NCI-H1105 (cell line): ENCODE data around the gene ARHGEF25.
"Not testable (repeated sequence)": the region's sequence is repeated elsewhere in the genome, so short reads cannot be mapped to it uniquely, and the experiment has no call there.

Experiments used
- DNase-seq: peaks from one replicate; lab custom pipeline; 2025; lab: John Stamatoyannopoulos, UW

ARHGEF25 gene

GRCh38 chr12:57638096-57638495 is 26.9 kb downstream of the ARHGEF25 start:
- DNase-seq, result no peak

DNA sequence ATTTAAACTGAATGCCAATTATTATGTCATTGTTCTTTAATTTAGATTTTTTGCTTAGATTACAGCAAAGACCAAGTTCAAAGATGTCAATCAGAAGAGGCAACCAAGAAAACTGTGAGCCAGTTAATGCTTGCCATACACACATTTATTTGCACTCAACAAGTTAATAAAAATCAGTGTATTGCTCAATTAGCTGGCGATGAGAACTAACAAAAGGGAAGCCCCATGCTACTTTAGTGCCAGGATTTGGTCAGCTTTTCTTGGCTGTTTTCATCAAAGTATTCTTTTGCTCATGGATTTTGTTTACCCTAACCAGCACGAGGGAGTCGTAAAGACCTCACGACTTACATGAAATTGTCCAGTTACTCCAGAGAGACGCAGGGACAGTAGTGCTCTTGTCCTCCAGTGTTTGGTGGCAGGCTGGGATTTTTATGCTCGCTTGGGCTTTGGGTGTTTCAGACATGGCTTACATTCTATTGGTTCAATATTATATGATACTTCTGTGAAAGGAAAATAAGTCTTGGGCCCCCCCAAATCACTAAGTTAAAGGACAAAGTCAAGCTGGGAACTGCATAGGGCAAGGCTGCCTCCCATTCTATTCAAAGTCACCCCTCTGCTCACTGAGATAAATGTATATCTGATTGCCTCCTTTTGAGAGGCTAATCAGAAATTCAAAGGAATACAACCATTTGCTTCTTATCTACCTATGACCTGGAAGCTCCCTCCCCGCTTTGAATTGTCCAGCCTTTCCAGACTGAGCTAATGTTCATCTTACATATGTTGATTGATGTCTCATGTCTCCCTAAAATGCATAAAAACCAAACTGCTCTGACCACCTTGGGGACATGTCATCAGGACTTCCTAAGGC is 29.2 kb downstream of the ARHGEF25 start:
- DNase-seq, result no peak

DNA sequence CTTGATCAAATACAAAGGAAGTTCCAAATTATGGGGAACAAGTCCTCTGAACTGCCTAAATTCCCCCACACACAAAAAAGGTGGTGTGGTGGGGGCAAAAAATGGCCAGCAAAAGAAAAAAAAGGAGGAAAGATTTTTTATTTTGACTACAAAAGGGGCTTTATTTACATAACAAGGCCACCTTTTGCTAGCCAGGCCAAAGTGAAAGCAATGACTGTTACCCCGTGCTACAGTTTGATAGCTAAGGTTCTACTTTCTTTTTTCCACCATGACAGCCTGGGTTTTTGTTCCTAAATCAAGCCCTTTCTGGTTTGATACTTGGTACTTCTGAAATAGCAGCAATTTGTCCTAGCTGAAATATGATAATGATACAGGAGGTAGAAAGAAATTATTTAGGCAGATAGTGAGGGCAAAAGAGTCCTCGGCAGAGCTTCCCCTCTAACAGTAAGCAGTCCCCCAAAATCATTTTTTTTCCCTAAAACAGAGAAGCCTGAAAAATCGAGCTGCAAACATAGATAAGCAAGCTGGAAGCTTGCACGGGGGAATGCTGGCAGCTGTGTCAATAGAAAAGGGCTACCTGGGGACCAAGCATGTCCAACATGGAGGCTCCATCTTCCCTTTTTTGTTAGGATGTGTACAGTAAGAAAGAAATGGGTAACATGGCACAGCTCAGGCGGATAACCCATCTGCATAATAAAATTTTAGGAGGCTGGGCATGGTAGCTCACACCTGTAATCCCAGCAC is 30.6 kb downstream of the ARHGEF25 start:
- no peak for DNase-seq

DNA sequence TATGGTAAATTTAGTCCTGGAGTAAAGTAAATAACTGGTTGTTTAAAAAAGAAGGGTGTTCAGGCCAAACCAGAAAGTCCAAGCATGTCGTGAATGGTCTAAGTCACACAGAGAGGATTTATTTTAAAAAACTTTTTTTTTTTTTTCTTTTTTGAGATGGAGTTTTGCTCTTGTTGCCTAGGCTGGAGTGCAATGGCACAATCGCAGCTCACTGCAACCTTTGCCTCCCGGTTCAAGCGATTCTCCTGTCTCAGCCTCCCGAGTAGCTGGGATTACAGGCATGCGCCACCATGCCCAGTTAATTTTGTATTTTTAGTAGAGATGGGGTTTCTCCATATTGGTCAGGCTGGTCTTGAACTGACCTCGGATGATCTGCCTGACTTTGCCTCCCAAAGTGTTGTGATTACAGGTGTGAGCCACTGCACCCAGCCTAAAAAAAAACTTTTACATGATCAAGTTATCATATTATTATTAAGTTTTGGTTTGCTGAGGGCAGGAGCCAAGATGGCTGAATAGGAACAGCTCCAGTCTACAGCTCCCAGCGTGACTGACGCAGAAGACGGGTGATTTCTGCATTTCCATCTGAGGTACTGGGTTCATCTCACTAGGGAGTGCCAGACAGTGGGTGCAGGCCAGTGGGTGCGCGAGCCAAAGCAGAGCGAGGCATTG is 34.9 kb downstream of the ARHGEF25 start:
- DNase-seq, result not testable (repeated sequence)

- DNase-seq, result not testable (repeated sequence)
Measured at GRCh38 chr12:57646659-57647049, 35.4 kb downstream of the ARHGEF25 start.

DNA sequence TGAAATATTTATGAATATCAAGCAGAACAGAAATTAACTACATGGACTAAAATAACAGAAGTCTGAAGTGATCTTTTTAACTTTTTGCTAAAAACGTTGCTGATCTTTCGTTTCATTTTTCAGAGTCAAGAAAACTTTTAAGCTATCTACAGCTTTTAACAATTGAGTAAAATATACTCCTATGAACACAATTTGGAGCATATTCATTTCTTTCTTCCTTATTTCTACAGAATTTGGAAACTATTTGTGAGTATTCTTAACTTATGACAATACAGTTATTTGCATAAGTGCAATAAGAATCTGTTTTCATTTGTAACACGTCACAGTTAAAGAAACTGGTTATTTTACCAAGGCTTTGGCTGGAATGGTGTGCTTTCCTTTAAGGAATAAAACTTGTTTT is 42.8 kb downstream of the ARHGEF25 start:
- DNase-seq, result no peak

DNA sequence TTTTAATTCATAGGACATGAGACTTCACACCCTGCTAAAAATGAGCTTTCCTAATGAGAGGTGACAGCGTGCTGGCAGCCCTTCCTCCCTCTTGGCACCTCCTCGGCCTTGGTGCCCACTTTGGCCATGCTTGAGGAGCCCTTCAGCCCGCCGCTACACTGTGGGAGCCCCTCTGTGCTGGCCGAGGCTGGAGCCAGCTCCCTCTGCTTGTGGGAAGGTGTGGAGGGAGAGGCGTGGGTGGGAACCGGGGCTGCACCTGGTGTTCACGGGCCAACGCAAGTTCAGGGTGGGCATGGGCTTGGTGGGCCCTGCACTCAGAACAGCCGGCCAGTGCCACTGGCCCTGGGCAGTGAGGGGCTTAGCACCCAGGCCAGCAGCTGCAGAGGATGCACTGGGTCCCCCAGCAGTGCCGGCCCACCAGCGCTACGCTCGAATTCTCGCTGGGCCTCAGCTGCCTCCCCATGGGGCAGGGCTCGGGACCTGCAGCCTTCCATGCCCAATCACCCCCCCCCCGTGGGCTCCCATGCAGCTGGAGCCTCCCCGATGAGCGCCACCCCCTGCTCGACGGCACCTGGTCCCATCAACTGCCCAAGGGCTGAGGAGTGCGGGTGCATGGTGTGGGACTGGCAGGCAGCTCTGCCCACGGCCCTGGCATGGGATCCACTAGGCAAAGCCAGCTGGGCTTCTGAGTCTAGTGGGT is 44.5 kb downstream of the ARHGEF25 start:
- DNase-seq, result no peak

GRCh38 chr12:57656408-57656807 is 45.2 kb downstream of the ARHGEF25 start:
- not testable (repeated sequence) for DNase-seq

GRCh38 chr12:57657744-57658143 is 46.5 kb downstream of the ARHGEF25 start:
- no peak for DNase-seq

GRCh38 chr12:57658890-57659289 is 47.7 kb downstream of the ARHGEF25 start:
- no peak for DNase-seq

DNA sequence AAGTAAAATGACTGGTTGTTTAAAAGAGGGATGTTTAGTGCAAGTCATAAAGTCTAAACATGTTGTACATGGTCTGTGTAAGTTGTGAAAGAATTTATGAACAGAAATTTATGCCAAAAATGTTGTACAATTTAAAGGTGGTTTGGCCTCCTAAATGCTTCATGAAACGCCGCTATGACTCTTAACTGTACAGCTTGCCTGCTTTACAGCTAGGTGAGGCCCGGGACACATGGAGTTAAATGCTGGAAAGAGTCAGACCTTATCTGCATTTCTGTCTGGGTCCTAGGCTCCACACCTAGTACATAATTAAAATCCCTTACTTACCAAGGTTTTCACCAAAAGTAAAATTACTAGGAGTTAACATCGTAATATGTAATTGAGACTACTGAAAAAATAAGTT is 50.1 kb downstream of the ARHGEF25 start:
- no peak for DNase-seq

- not testable (repeated sequence) for DNase-seq
Measured at GRCh38 chr12:57665066-57665820, 54.0 kb downstream of the ARHGEF25 start.
